Suprapubic skin (tissue), 4 donors: Measurements from ENCODE around the gene MAGI1. TPM values are rescaled to one million over a fixed set of nuclear protein-coding genes. Genes with fewer than 3 reads are reported as not detected.

Source experiments
- DNase-seq, 2 donors: peaks; one replicate each; pipeline ENCODE4 v3.0.0-alpha.2; 2019; ENCODE audit warnings: low spot score in 2 of 2
- H3K27ac ChIP-seq: fragments of 200-600 bp; sonication (generic); one replicate; pipeline ENCODE4 v1.5.1; 2019
- H3K27me3 ChIP-seq: fragments of 200-600 bp; sonication (generic); one replicate; pipeline ENCODE4 v1.5.1; 2019
- H3K36me3 ChIP-seq: fragments of 200-600 bp; sonication (generic); one replicate; pipeline ENCODE4 v1.5.1; 2019
- H3K4me1 ChIP-seq: fragments of 200-600 bp; sonication (generic); one replicate; pipeline ENCODE4 v1.5.1; 2019
- H3K4me3 ChIP-seq: fragments of 200-600 bp; sonication (generic); one replicate; pipeline ENCODE4 v1.5.1; 2019; ENCODE audit warnings: mild to moderate bottlenecking
- H3K9me3 ChIP-seq: fragments of 200-600 bp; sonication (generic); one replicate; pipeline ENCODE4 v1.5.1; 2019
- EP300 ChIP-seq: sonication (generic); formaldehyde crosslinking; IDR thresholded peaks from one replicate; pipeline ENCODE4 v1.6.1; 2017; ENCODE audit warnings: antibody characterized with exemption
- POLR2A ChIP-seq, 2 donors: fragments of 450-650 bp; IDR thresholded peaks; one replicate each; pipeline ENCODE4 v1.6.1; 2017; ENCODE audit warnings: antibody characterized with exemption in 2 of 2, mild to moderate bottlenecking in 2 of 2, moderate library complexity in 2 of 2
- POLR2AphosphoS5 ChIP-seq, 3 donors: sonication (generic); formaldehyde crosslinking; IDR thresholded peaks; one replicate each; pipeline ENCODE4 v1.6.1; 2017; ENCODE audit warnings: antibody characterized with exemption in 3 of 3
- WGBS: methylation state at CpG from one replicate; pipeline ENCODE4 v1.1.5; 2018; 5-methylcytosine and 5-hydroxymethylcytosine counted together
- total RNA-seq, 4 donors: library from RNA; depleted of rRNA; stranded (reverse); fragments of >200 nt; gene quantifications; one replicate each; pipeline ENCODE4 v1.1.0, GENCODE V29; 2016
- TF ChIP-seq, protein P1 (sequence below), 2 donors: fragments of 200-600 bp in 1 of 2; fragments of 450-650 bp in 1 of 2; sonication (generic) in 1 of 2; IDR thresholded peaks; one replicate each; pipeline ENCODE4 v1.5.1; 2016 to 2019; ENCODE audit warnings: antibody characterized with exemption in 2 of 2, mild to moderate bottlenecking in 1 of 2, moderate library complexity in 1 of 2

Gene MAGI1
- total RNA-seq, 4 donors from 2014 or later = 37.9 to 71.5 (median 48.6) TPM

GRCh38 chr3:65761446-65762234, 277.1 kb downstream of the MAGI1 start:
- WGBS = 77% methylated on average over 9 of the region's 9 CpGs
- Histone ChIP-seq H3K27ac (no peak overlapping the region), H3K27me3 (no peaks in the 10 kb centered on the region), H3K9me3 (no peaks in the 10 kb centered on the region), H3K4me3 (no peak overlapping the region), H3K4me1 (peaks cover 5% of the 10 kb centered on the region), H3K36me3 (no peaks in the 10 kb centered on the region)
- no peak for TF ChIP-seq EP300
- no peak for DNase-seq

DNA sequence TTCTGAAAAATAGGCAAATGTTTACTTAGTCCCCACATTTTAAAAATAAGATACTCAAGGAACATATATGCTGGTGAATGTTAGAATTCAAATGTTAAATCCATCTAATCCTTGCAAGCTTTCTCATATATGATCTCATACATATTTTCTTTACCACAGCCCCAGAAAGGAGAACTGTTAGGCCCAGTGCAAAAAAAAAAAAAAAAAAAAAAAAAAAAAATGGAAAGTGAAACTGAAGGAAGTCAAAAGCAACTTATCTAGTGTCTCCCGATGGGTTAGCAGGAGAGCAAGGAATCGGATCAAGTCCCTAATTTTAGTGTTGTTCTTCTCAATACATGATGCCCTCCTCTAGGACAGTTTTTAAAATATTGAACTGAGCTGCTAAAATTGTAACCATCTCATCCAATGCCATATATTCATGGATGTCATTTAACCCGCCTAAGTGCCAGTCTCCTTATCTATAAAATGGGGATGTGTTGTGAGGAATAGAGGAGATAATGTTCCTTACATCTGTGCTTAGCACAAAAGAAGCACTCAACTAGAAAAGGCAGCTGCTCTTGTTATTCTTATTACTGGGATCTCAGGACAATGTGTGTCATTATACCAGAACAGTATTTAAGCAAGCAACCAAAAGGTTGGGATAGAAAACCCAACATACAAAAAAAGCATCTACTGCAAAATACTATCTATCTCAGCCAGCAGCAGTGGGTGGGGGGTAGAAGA, 279.7 kb downstream of the MAGI1 start:
- no peak overlapping the region for H3K4me3 ChIP-seq
- 71% methylated on average over 3 of the region's 3 CpGs for WGBS
- no peaks in the 10 kb centered on the region for H3K27me3 ChIP-seq

DNA sequence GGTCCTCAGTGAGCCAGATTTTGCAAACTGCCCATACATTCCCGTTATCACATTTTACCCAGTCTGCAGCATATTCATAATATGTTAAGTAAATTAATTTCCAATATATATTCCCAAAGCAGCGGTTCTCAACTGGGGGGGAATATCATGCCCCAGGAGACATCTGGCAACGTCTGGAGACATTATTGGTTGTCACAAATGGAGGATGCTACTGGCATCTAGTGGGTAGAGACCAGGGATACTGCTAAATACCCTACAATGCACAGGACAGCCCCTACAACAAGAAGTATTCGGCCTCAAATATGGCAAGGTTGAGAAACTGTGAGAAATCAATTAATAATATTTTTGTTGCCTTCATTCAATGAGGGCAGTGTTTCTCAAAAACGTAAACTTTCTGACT, 280.3 kb downstream of the MAGI1 start:
- no peak overlapping the region for H3K4me3 ChIP-seq
- WGBS = 87% methylated on average over 5 of the region's 5 CpGs
- H3K27me3 ChIP-seq = no peaks in the 10 kb centered on the region
- no peak overlapping the region for H3K27ac ChIP-seq
- H3K36me3 ChIP-seq = no peaks in the 10 kb centered on the region
- no peaks in the 10 kb centered on the region for H3K9me3 ChIP-seq
- DNase-seq = no peak
- TF ChIP-seq EP300 (no peak), POLR2A (IDR thresholded peaks at IDR 0.05) (no peak), POLR2AphosphoS5 (IDR thresholded peaks at IDR 0.05) (no peak)
- TF ChIP-seq, protein P1, sequence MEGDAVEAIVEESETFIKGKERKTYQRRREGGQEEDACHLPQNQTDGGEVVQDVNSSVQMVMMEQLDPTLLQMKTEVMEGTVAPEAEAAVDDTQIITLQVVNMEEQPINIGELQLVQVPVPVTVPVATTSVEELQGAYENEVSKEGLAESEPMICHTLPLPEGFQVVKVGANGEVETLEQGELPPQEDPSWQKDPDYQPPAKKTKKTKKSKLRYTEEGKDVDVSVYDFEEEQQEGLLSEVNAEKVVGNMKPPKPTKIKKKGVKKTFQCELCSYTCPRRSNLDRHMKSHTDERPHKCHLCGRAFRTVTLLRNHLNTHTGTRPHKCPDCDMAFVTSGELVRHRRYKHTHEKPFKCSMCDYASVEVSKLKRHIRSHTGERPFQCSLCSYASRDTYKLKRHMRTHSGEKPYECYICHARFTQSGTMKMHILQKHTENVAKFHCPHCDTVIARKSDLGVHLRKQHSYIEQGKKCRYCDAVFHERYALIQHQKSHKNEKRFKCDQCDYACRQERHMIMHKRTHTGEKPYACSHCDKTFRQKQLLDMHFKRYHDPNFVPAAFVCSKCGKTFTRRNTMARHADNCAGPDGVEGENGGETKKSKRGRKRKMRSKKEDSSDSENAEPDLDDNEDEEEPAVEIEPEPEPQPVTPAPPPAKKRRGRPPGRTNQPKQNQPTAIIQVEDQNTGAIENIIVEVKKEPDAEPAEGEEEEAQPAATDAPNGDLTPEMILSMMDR (IDR thresholded peaks at IDR 0.05) = no peak
- peaks cover 5% of the 10 kb centered on the region for H3K4me1 ChIP-seq

More for the DNA sequence above, 279.7 kb downstream of the MAGI1 start:
- no peaks in the 10 kb centered on the region for H3K36me3 ChIP-seq
- peaks cover 5% of the 10 kb centered on the region for H3K4me1 ChIP-seq
- no peak for DNase-seq
- H3K9me3 ChIP-seq = no peaks in the 10 kb centered on the region
- TF ChIP-seq, protein P1 (IDR thresholded peaks at IDR 0.05) = no peak
- TF ChIP-seq EP300 = no peak
- TF ChIP-seq POLR2AphosphoS5 (IDR thresholded peaks at IDR 0.05) = no peak
- no peak for TF ChIP-seq POLR2A (IDR thresholded peaks at IDR 0.05)
- H3K27ac ChIP-seq = no peak overlapping the region

DNA sequence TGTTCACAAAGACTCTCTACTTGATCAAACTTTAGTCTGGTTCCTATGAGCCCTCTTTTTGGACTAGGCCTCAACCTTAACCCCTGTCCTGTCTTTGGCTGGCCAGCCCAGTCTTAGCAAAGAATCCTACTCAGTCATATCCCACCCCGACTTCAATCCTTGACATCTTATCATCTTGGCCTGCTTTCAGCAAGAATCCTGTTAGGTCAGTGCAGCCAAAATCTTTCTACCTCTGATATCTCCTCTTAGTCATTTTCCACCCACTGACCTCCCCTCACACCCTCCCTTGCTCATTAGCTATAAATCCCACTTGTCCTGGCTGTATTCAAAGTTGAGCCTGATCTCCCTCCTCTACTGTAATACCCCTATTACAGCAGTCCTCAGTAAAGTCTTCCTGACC, 286.1 kb downstream of the MAGI1 start:
- Histone ChIP-seq H3K9me3 (no peaks in the 10 kb centered on the region), H3K4me1 (no peaks in the 10 kb centered on the region), H3K36me3 (no peaks in the 10 kb centered on the region), H3K27ac (no peak overlapping the region), H3K27me3 (no peaks in the 10 kb centered on the region), H3K4me3 (no peak overlapping the region)
- no peak for DNase-seq
- WGBS = 97% methylated on average over 1 of the region's 1 CpG
- TF ChIP-seq, protein P1 (IDR thresholded peaks at IDR 0.05) = no peak
- TF ChIP-seq POLR2A (IDR thresholded peaks at IDR 0.05) (no peak), EP300 (no peak), POLR2AphosphoS5 (IDR thresholded peaks at IDR 0.05) (no peak)

GRCh38 chr3:65751123-65751700, 287.5 kb downstream of the MAGI1 start:
- no peaks in the 10 kb centered on the region for H3K27me3 ChIP-seq
- H3K9me3 ChIP-seq = no peaks in the 10 kb centered on the region
- WGBS = 76% methylated on average over 5 of the region's 5 CpGs
- TF ChIP-seq, protein P1 (IDR thresholded peaks at IDR 0.05) = peak in 1 of 2 donors; percentile 44
- no peak for TF ChIP-seq EP300
- no peak overlapping the region for H3K4me3 ChIP-seq
- no peaks in the 10 kb centered on the region for H3K4me1 ChIP-seq
- H3K27ac ChIP-seq = no peak overlapping the region
- DNase-seq = no peak
- no peaks in the 10 kb centered on the region for H3K36me3 ChIP-seq
